OCI-LY7 (cell line): ENCODE measurements around the gene KIF5A.

Experiments used
- CTCF ChIP-seq: fragments of 200-600 bp; sonication (generic); conservative IDR thresholded peaks from 2 replicates; pipeline ENCODE4 v1.5.1; 2014; ENCODE audit warnings: mild to moderate bottlenecking, antibody characterized with exemption, low read length, moderate library complexity, mixed read lengths
- EZH2phosphoT487 ChIP-seq: fragments of 200-600 bp; sonication (generic); IDR thresholded peaks from 2 replicates; pipeline ENCODE4 v1.6.1; 2018; ENCODE audit warnings: low read depth, borderline replicate concordance, mild to moderate bottlenecking, mixed run types, antibody characterized with exemption, low read length, moderate library complexity, mixed read lengths

GRCh38 chr12:57522887-57523705, 26.7 kb upstream of the KIF5A start:
- TF ChIP-seq CTCF: no peak
- no peak for TF ChIP-seq EZH2phosphoT487
